Glomerular endothelial cell (primary cell): ENCODE measurements around the gene ANKRD49. TPM values are rescaled to one million over a fixed set of nuclear protein-coding genes. Genes with fewer than 3 reads are reported as not detected.
"Not testable (repeated sequence)": the region's sequence is repeated elsewhere in the genome, so short reads cannot be mapped to it uniquely, and the experiment has no call there.

Experiments used
- DNase-seq: peaks from one replicate; pipeline ENCODE4 v3.0.0-alpha.2; 2011; ENCODE audit warnings: low read depth, low spot score; ENCODE audit errors: extremely low read depth
- total RNA-seq: library from RNA; depleted of rRNA; stranded (reverse); fragments of >200 nt; gene quantifications from 2 replicates; pipeline ENCODE4 v1.2.3, GENCODE V29; 2015

Gene ANKRD49
- total RNA-seq, 1 donor from 2014 or later, result 4.3 TPM

DNA sequence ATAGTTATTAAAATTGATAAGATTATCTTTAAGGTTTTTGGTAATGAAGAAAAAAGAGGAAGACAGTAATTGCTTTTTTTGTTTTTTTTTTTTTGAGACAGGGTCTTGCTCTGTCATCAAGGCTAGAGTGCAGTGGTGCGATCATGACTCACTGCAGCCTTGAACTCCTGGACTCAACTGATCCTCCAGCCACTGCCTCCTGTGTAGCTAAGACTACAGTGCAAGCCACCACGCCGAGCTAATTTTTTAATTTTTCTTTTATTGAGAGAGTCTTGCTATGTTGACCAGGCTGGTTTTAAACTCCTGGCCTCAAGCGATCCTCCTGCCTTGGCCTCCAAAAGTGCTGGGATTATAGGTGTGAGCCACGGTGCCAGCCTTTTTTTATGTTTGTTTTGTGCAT is 12.7 kb downstream of the ANKRD49 start:
- DNase-seq, result not testable (repeated sequence)

DNA sequence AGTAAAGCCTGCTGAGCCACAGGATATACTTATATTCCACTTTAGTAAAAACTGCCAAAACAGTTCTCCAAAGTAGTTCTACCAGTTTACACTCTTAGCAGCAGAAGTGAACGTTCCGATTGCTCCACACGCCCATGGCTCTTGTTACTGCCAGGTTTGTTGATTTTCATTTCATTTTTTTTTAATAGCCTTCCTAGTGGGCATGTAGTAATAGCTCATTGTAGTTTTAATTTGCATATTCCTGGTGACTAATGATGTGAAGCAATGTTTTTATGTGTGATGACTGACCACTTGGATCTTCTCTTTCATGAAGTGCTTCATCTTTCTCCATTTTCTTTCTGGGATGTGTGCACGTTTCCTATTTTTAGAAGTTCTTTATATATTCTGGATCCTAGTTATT is 13.7 kb downstream of the ANKRD49 start:
- no peak for DNase-seq

DNA sequence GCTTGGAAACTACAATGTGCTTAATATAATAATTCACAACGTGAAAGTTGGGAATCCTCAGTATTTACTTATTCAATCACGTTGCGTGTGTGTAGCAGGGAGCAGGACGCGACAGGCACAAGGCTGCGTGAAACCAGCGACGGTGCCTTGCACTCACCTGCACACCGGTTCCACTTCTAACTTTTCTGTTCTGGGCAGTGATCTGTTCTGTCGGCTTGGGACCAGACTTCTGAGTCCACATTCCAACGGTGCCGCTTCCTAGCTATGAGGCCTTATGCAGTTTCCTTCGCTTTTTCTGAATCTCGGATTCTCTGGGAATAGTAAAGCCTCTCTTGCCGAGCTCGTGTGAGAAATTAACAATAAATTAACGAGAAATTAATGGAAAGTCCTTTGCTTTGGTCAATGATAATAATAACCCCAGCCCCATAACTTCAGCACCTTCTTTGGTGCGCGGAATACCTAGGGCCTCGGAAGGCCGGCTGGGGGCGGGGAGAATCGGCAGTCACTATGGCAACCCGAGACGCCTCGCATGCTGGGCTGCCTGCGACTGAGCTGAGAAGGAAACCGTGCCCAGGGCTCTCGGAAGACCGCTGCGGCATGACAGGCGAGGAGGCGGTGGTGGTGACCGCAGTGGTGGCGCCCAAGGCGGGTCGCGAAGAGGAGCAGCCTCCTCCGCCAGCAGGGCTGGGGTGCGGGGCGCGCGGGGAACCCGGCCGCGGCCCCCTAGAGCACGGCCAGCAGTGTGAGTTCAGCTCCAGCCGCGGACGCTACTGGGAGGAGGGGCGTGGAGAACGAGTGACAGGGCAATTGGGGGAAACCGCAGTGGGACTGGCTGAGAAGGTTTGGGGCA is 18.4 kb downstream of the ANKRD49 start, which contains the start of gene C11orf97:
TSS of gene C11orf97 (plus strand) at position 530 of the 850 bp plus-strand sequence. CDS start at position 598, 68 bp downstream.
- no peak for DNase-seq

GRCh38 chr11:94513091-94513490 is 19.3 kb downstream of the ANKRD49 start:
- no peak for DNase-seq

DNA sequence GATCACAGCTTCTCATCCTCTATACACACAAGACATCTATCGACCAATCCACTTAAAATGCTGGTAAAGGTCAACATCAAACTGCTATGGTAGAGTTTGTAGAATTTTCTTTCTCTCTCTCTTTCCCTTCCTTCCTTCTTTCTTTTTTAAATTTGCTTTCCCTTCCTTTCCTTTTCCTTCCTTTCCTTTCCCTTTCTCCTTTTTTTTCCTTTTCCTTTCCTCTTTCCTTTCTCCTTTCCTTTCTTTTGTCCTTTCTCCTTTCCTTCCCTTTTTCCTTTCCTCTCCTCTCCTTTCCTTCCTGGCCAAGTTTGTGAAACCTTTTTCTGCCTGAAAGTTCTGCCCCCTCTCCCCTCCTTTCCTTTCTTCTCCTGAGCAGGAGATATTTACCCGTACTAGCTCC is 21.6 kb downstream of the ANKRD49 start:
- no peak for DNase-seq

DNA sequence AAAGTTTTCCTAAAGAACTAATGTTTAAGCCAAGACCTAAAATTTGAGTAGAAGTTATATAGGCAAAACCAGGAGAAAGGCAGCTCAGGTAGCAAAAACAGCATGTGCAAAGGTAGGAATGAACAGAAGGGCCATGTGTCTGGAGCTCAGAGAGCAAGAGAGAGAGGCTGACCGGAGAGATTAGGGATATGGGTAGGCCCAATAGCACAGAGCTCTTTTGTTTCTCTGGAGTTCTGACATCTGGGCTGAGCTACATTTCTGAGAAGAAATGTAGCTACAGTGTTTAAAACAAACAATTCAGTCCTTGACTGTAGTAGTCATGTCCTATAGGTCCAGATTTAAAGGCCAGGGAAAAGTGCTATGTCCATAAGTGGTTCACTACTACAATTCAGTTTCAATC is 22.9 kb downstream of the ANKRD49 start:
- DNase-seq, result no peak

DNA sequence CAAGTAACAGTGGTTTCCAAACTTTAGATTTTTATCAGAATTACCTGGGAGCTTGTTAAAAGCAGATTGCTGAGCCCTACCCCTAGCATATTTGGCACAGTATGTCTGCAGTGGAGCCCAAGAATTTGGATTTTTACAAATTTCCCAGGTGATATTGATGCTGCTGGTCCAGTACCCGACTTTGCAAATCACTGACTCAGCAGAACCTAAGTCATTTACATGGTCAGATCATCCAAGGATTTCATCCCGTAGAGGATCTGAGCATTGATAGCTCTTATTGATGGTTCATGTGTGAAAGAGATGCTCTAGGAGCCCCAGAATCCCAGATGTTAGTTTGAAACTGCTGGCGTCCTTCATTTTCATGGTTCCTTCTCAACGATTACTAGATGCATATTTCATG is 24.5 kb downstream of the ANKRD49 start:
- no peak for DNase-seq

GRCh38 chr11:94519478-94520084 is 25.8 kb downstream of the ANKRD49 start:
- DNase-seq, result no peak

- DNase-seq, result no peak
These were observed 27.9 kb downstream of the ANKRD49 start for GRCh38 chr11:94521684-94522083.

DNA sequence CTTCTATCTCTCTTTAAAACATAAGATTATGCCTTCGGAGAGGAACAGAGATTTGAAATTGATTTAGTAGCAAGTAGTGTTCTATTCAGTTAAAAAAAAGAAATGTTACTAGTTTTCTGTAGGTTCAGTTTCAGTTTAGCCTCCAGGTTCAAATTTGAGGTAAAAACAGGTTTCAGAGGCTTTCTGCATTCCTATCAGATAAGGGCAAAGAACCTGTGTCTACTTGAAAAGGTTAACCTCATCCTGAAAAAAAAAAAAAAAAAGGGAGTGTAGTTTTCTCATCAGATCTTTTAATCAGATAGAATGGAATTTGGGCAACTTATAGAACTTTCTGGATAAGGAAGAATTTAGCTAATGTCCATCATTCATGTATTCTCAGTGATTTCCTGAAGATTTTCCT is 30.6 kb downstream of the ANKRD49 start:
- DNase-seq, result no peak

DNA sequence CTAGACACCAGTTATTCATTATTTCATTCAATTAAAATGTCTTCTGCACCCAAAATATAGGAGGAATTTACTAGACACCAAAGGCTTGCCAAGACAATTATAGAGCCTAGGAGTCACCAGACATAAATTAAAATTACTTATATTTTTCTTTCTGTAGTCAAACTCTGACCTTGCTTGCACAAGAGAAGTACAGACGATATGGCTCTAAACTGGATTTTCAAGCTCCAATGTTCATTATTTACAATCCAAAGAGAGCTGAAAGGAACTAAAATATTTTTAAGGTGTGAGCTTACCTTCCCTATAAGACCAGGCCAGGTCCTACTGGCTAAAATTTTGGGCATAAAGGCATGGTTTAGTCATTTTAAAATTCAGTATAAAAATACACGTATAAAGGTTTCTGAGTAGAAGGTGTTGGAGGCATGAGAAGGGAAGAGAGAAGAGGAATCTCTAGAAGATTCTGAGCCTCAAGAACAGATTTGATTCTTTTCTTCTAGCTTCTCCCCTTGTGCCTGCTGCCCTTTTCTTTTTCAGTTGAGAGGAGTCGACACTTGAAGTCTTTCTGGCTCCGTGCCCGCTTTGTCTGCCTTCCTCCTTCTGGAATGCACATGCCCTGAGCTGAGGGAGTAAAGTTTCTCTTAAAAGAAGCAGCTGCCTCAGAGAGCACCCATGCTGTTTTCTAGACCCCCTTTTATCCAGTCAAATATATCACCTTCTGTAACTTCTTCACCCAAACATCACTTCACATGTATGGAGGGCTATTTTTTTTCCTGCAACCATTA is 32.0 kb downstream of the ANKRD49 start:
- DNase-seq, result no peak

DNA sequence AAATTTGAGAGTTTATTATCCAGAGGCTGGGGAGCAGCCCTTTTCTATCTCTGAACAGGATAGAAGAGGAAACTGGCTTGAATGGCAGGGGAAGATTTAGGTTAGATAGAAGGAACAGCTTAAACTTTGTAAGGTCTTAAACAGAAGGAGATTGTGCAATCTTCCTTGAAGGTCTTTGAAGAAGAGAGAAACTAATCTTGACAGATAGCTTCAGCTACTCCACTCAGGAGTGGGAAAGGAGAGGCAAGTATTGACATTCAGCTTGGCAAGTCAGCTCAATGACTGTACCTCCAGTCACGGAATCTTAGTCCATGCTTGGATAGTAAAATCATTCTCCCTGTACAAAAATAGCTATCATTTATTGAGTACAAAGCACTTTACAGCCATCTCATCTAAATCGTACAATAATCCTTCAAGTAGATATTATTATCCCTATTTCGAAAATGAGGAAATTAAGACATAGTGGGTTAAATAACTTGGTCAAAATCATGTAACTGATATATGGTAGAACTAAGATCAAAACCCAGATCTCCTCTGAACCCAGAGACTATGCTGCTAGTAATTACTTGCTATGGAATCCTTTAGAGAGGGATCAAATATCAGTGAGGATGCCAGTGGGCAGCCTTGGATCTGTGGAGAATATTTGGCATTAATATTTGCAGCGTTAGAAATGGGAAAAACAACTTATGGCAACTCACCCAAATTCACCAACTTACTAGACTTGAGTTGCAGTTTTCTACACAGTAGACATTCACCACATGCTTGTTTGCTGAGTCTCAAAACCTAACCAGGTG is 33.1 kb downstream of the ANKRD49 start:
- DNase-seq, result no peak

DNA sequence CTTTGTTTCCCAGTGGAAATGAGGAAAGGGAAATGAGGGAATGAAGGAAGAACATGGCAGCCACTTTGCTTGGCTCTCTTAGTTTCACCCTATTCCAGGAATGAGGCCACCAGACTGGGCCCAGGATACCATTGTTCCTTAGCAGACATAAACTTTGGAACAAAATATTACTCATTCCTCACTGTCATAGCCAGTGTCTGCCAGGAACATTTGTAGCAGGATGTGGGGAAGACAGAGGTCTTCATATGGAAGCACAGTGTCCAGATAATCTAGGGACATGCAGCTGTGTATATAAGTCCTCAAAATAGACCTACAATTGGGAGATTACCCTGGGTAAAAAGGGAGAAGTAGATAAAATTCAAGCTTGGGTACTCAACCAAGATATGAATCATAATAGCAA is 34.8 kb downstream of the ANKRD49 start:
- DNase-seq, result no peak

GRCh38 chr11:94532211-94532610 is 38.4 kb downstream of the ANKRD49 start:
- no peak for DNase-seq

- no peak for DNase-seq
These were observed 39.4 kb downstream of the ANKRD49 start for GRCh38 chr11:94533206-94533605.

DNA sequence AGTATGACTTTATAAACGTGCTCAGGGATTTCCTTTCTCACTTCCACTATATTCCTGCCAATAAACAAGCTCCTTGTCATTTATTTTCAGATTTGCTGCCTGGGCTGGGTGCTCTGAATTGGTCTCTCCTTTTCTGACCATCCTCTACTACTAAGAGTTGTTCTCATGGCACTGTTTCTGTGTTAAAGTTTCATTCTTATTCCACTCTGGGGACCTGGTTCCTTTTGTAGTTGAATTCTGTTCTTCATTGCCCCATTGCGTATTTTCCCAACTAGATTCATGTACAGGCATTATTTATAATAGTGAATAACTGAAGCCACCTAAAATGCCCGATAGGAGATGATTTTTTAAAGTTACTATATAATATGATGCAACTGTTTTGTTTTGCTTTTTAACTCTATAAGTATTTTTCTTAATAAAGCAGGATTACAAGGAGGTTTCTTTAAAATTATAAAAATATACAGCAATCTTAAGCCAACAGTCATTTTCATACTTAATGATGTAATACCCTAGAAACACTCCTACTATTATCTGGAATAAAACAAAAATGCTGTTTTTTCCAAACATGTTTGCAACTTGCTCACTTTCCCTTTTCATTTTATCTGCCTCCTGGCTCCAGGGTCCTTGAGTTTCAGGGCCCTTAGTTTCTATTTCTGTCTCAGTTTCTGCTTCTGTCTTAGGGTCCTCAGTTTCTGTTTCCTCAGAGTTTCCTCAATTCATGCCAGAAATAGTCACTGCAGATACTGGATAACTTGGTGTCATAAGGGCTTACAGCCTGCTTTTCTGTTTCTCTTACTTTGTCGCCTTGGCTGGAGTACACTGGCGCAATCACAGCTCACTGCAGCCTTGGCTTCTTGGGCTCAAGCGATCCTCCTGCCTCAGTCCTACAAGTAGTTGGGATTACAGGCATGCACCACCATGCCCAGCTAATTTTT is 40.2 kb downstream of the ANKRD49 start:
- DNase-seq, result no peak

GRCh38 chr11:94536386-94536785 is 42.6 kb downstream of the ANKRD49 start:
- DNase-seq, result no peak

DNA sequence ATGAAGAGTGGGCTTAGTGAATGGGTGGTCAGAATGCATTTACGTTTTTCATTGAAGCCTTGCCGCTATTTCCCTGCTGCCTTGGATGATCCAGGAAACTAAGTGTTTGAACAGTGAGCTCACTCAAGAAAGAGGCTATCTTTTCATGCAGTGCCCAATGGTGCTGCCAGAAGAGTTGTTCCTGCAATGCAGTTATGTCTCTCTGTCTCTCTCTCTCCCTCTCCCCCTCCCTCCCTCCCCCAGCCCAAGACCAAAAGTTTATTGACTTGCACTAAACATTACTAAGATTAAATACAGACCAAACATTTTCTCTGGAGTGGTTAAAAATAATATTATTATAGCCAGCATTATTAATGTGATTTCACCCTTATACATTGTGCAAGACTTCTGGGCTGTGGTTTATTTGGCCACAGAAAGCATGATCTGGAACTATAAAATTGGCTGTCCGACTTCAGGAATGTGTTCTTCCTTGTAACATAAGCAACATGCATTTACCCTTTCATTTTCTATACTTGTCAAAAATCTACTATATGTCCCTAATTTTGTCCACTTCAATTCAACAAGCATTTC is 43.3 kb downstream of the ANKRD49 start:
- DNase-seq, result no peak

DNA sequence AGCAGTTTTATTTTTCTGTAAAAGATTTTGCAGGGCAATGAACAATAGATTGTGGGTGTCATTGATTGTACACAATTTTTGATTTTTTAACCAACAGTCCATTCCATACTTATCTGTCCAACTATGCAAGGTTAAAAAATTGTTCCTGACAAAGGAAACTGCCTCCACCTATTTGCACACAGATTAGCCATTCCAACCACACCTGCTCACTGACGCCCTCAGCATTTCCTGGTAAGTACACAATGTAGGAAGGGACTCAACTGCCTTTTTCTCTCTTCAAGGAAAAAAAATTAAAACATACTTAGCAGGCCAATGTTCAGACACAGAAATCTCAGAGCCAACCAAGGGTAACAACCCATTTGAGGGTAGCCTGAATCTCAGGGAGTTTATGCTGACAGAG is 45.6 kb downstream of the ANKRD49 start:
- no peak for DNase-seq
